T1000 (cell line): ENCODE measurements around the gene CEP152.
"Not testable (repeated sequence)": the region's sequence is repeated elsewhere in the genome, so short reads cannot be mapped to it uniquely, and the experiment has no call there.

Source experiments
- DNase-seq: peaks from one replicate; lab custom pipeline; 2025; ENCODE audit warnings: mixed read lengths; lab: John Stamatoyannopoulos, UW

Gene CEP152

DNA sequence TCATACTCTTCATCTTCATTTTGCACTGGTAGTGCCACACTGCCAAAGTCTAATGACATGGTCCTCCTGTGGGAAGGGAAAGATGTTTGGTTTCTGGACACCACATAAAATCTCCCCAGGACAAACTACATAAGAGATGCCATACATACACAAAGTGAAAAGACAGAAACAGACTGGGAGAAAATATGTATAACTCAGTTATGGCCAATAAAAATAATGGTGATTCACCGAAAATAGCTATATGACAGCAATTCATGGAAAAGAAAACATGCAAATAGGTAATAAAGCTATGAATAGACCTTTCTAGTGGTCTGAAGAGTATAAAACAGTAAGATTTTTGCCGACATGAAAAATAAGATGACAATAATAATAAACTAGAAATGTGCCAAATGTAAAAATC, 5.3 kb downstream of the CEP152 start:
- no peak for DNase-seq

DNA sequence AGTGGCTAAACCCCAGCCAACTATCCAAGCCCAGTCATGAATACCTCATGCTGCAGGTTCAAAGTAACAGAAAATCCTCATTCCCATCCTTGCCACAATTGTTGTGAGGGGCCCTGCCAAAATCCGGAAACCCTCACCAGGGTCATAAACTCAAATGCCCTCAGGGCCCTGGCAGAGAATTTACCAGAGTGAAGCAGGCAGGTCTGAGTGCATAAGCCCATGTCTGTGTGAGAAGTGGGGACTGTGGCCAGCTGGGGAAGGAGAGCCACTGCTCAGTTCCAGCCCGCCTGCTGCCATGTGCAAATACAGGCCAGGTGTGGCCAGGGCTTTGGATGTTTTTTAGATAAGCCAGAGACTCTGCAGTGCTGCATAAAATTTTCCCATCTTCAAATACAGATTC, 7.0 kb downstream of the CEP152 start:
- no peak for DNase-seq

DNA sequence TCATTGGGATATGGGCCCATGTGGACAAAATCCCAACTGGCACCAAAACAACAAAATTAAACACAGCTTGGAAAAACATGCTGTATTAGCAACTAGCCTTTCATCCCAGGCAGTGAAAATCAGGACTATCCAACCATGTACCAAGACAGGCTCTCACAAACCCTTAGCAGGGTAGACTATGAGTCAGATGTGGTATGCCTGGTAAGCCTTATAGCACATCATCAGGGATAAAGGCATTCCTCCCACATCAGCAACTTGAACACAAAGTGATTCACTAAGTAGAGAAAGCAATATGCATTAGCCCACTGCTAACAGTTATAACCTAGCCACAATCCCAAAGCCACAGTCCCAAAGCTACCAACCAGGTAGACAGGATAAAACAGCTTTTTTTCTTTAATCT, 8.0 kb downstream of the CEP152 start:
- peak; percentile 14 for DNase-seq

DNA sequence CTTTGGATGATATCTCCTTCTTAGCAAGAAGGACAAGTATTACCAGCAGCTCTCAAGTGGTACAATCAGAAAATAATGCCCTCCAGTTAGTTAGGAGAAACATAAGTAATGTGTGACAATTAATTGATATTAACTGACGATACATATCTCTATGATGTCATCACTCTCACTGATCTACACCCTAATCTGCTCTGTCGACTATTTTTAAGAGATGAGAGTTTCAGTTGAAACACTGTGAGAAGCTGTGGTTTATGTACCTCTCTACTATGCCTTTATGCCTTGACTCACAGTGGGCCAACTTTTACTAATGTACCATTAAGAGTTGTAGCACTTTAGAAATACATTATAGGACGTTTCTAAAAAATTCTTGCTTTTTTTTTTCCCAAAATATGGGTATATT, 8.6 kb downstream of the CEP152 start:
- DNase-seq: no peak

DNA sequence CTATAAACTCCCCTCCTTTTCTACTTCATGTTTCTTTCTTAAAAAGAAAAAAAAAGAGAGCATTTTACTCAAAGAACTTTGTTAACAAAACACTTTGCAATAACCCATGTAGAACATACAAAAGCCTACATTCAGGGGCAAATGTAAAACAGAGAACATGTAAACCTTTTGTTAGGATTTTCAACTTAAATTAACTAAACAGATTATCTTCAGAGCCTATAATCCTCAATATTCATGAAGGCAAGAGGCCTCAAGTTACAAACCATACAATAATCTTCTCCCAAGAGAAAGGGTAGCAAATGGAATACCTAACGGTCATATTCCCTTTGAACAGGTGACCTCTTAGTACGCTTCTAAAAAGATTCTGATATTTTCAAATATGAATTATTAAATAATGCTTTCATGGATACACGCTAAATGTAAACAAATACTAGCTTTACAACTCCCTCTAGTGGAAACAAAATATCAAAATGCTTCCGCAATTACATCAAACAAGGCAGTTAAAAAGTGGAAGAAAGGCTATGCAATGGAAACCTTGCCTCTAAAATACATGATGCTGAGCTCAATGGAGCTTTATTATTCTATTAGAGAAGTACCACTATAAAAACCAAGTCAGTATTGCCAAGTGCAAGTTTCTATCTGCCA, 9.9 kb downstream of the CEP152 start:
- no peak for DNase-seq

DNA sequence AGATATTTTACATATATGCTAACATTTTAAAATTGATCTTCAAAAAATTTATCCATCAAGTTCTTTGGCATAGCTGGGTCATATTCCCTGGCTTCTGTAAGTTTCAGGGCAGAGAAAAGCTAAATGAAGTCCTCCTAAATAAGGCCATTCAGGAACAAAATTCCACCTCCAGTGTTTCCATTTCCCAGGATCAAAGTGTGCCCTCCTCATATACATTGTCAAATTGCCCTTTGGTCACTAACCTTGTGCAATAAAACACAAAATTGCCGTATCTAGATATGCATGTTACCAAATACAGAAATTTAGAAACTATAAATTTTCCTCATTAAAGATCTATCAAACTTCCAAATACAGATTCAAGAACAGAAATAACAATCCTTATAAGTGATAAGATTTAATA, 10.6 kb downstream of the CEP152 start:
- DNase-seq: no peak

DNA sequence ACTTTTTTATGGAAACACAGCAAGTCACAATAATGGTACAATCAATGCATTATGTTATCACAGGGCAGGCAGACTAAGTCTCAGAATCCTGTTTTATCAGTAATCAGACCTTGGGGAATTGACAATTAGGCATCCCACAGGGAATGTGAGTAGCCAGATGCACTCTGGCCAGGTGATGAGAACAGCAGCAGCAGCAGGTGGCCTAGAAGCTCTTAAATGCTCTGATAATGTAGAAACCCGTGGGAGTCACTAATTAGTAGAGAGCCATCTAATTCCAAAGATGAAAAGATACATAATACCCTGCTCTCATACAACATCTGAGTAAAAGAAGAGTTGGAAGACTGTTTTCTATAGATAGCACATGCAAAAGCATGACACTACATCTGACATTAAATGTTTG, 12.6 kb downstream of the CEP152 start:
- DNase-seq: no peak

DNA sequence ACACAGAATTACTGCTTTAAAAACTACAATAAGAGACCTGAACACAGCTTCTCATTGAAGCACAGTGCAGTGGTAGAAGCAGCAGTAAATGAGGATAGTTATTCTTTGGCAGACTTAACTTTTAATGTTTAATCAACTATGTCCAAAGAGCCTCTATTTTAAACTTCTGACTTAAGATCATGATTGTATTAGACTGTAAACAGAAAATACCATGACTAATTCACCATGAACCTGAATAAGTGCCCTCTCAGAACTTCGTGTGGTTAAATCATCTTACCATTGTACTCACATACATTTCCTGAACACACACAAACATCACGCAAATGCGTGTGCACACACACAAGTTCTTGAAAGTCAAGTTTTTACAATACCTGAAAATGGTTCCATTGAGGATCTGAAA, 13.9 kb downstream of the CEP152 start:
- no peak for DNase-seq

DNA sequence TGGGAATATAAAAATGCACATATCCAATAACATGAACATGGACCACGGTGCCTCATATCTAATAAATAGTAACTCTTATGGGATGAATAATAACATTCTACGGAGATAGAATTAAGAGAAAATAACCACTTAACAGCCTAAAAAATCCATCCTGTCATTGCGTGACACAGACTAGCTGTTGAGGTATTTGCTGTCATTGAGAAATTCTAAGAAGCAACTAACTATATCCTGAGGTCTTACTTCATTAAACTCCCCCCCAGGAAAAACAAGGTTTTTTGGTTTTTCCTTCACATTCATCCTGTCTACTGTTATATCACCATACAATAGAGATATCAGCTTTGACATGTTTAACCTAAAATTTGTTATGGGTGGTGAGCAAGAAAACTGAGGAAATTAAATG, 14.3 kb downstream of the CEP152 start:
- no peak for DNase-seq

DNA sequence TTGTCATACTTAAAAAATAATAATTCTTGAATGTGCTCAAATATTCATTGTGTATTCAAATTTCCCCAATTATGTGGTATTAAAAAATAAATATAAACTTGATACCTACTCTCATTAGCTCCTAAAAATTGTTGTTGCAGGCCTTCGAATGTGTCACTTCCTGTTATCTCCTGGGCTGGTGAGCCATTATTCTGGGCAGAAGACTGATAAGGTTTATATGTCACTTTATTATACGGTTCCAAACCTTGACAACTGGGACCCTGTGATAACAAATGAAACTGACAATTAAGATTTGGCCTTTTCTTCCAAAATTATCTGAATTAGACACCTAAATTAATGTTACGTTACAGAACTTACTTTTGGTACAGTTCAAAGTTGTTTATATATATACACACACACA, 15.0 kb downstream of the CEP152 start:
- no peak for DNase-seq

DNA sequence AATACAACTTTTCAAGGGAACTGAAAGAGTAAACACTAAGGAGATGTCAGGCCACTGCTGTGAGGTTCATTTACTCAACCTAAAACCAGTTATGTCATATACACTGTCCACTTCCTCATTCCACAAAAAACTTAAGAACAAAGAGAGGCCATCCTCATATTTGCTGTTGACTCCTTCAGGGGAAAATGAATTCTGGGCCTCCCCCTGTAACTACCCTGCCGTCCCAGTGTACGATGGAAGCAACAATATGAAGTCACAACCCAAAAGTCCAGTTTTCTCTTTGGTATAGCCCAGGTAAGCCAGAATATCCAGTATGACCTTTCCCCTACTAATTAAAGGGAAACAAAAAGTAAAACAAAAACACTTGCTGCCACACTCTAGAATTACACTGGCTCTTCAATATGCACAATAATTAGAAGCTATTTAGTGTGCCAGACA, 16.2 kb downstream of the CEP152 start:
- DNase-seq: no peak

DNA sequence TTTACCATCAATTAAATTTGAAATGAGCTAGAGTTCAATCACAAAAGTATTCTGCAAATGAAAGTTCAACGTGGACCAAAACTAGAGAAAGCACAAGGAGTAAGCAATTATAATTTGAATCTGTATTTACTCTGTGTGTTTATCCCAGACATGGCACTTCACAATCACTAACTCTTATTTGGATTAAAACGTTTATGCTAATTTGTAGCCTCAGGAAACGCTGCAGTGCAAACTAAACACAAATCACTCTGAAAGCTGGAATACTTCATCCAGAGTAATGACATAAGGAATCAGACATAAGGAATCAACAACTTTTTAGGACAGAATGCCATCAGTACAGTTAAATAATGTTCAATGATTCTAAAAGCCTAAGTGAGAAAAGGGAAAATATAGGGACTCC, 18.5 kb downstream of the CEP152 start:
- no peak for DNase-seq

DNA sequence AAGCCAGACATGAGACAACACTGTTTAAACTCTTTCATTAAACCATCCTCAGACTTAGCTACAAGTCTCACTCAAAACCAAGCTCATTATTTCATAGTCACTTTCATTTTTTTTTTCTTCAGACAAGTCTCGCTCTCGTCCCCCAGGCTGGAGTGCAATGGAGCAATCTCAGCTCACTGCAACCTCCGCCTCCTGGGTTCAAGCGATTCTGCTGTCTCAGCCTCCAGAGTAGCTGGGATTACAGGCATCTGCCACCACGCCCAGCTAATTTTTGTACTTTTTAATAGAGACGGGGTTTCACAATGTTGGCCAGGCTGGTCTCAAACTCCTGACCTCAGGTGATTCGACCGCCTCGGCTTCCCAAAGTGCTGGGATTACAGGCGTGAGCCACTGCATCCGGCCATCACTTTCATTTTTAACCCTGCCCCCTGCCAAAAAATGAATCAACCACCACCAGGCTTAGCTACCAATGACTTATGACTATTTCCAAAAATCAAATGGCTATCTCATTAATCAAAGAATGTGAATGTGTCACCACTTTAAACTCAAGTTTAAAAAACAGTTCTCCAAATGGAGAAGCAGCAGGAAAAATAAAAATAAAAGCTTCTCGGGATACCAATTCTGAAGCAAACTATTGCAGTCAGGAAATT, 20.3 kb downstream of the CEP152 start:
- DNase-seq: not testable (repeated sequence)

DNA sequence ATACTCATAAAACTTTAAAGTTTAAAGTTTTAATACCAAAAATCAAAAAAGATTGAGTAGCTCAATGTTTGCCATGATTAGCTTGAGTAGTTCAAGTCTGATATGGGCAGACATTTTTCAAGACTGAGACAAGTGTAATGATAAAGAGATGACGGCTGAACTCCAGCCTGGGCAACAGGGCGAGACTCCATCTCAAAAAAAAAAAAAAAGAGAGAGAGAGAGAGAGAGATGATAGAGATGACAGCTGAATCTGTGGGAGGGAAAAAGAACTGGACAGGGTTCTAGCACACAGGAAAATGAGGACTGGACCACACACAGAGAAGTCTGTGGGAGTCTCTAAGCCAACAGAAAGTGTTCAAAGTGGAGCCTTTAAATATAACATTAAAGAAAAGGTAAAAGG, 25.2 kb downstream of the CEP152 start:
- no peak for DNase-seq

DNA sequence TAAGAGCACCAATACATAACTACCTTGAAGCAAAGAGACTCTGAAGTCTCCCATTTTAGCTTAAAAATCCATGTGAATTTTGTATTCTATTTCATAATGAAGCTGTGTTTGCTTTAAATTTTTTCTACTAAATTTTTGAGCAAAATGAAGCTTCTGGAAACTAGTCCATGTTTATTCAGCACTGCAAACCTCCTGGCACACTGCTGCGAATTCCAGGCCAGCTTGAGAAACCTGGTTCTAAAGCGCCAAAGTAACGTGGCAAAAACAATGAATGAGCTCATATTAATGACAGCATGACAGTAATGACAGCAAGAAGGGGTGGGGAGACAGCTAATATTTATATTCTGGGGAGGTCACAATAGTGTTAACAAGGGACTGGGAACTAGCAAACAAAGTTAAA, 25.7 kb downstream of the CEP152 start:
- DNase-seq: no peak

DNA sequence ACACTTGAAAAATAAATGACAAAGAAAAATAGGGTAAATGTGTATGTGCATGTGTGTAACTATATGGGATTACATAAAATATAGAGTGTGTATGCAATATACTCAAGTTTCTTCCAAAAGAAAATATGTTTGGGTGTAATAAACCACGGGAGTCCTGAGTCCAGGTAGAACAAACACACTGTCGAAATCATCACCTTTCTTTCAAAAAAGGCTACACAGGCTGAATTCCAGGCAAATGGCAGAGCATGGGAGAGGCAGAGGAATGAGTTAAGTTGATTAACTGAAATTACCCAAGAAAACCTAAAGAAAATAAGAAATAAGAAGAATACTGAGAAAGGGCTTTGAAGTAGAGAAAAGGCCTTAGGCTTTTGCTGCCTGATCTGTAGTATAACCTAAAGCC, 26.1 kb downstream of the CEP152 start:
- no peak for DNase-seq

DNA sequence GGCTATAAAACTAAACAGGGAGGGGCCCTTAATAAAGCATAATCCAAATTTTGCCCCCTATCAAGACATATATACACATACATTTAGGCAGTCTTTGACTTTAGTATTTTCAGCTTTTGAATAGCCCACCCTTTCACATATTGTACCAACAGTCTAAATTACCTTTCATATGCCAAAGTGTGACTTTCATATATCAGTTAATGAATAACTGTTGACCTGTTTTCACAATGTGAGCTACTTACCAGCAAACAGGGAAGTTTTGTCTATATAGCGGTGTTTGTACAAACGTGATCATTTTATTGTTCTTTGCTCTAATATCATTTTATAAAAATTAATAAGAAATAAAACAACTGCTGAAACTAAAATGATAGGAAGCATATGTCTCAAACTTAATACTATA, 28.0 kb downstream of the CEP152 start:
- no peak for DNase-seq

DNA sequence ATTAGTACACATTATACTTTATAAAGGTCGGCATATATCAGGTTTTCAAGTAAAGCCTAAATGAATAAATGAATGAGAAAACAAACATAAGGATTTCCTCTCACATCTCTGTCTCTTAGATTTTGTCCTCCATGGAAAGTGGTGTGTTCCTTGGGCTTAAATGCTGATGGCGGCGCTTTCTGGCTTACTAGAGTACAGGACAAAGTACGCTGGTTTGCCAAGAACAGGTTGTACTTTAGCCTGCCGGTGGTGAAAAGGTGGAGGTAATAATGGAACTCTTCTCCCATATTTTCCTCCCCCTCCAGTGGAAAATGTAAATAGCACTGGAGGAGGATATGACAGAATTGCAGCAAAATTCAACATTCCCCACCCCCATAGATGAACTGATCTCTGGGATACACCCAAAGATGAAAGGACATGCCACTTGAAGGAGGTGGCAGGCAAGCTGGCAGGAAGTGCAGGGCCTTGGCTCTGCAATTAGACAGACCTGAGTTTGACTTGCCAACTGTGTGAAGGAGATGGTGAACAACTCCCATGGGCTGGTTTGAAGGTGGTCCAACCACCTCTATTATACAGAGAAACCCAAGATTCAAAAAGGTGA, 29.3 kb downstream of the CEP152 start:
- no peak for DNase-seq

DNA sequence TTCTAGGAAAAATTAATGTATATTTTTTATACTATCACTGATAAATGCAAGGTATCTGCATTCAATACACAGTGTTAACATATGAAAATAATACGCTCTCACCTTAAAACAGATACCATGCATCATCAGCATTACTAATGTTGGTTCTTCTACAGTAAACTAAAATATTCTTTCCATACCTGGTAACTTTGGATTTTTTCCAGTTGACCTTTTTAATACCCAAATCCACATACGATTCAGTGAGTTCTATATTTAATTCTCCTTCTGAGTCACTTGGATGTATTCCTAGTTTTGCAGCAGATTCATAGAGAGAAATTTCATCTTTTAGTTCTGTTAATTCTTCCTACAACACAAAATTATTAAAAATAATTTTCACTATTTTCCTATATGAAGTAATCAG, 29.9 kb downstream of the CEP152 start:
- no peak for DNase-seq

DNA sequence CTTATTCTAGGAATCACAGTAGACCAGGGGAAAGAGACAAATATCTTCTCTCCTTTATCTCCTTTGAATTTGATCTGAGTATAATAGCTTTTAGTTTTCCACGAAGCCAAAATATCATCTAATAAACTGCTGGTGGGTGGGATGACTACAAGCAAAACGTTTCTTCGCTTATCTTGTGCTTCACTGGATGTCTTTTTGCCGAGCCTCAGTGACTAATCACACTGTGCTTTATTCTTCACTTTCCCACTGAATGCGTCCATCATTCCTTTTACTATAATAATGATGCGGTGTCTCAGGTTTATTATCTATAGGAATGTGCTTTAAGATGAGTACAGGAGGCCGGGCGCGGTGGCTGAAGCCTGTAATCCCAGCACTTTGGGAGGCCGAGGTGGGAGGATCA, 32.5 kb downstream of the CEP152 start:
- no peak for DNase-seq

DNA sequence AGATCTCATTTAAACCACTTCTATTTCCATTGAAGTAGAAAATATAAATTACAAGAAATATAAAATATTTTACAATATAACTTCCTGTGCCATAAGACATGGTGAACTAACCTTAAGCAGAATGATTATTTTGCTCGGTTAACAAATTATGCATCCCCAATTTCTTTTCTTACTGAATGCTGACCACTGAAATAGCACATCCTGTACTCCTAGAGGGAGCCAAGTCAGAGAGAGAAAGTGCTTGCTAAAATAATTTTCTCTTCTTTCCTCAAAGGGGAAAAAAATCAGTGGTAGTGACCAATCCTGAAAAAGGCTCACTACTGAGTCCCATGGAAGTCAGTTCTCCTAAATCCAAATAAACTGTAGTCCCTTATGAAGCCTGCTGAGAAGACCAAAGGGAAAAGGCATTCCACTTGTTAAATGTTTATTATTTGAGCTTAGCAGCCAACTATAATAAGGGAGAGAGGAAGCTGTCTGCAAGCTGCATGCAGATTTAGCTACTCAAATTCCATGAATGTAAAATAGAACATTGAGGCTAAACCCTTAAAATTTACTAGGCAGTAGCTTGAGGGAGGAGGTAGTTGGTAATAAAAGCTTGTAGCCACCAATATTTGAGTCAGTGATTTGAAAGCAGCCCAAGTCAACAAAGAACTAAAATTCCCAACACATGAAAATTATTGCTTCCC, 33.1 kb downstream of the CEP152 start:
- no peak for DNase-seq

DNA sequence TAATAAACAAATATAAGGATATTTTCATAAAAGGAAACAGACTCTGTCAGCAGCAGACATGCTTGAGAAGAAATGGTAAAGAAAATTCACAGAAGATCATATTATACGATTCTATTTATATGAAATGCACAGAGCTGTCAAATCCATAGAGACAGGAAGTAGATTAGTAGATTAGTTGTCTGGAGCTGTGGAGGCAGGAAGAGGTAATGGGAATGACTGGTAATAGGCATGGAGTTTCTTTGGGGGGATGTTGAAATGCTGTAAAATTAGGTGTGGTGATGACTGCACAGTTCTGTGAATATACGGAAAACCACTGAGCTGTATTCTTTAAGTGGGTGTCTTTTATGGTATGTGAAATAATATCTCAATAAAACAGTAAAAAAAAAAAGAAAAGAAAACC, 35.3 kb downstream of the CEP152 start:
- DNase-seq: no peak

DNA sequence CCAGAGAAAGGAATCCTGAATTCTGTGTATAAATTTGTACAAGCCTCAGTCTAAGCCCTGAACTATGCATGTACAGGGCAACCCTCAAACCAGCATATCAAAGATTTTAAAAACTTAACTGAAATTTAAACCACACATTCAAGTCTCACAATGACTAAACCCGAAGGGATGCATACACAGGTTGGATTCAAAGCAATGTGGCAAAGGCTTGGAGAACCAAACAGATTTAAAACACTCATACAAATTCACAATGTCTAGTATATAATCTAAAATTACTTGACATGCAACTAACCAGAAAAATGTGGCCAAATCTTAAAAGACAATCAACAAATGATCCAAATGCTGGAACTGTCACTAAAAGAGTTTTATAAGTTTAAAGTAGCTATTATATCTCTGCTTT, 36.4 kb downstream of the CEP152 start:
- DNase-seq: no peak
